HG02588 (cell line): Measurements from ENCODE around the gene AP3M1.
A peak's percentile ranks its signal among the peaks of the same experiment; 100 is the strongest.

Source experiments
- ATAC-seq: cut with Tn5 transposase; IDR thresholded peaks from one replicate; pipeline ENCODE4 v1.9.1; 2021; ENCODE audit warnings: mild to moderate bottlenecking, moderate library complexity; ENCODE audit not compliant: unreplicated experiment

AP3M1 gene

GRCh38 chr10:74120911-74121310, 29.7 kb downstream of the AP3M1 start:
- ATAC-seq, result no peak

- ATAC-seq, result no peak
Observed at GRCh38 chr10:74118804-74119203, 31.8 kb downstream of the AP3M1 start.

GRCh38 chr10:74117738-74118137, 32.9 kb downstream of the AP3M1 start:
- no peak for ATAC-seq

DNA sequence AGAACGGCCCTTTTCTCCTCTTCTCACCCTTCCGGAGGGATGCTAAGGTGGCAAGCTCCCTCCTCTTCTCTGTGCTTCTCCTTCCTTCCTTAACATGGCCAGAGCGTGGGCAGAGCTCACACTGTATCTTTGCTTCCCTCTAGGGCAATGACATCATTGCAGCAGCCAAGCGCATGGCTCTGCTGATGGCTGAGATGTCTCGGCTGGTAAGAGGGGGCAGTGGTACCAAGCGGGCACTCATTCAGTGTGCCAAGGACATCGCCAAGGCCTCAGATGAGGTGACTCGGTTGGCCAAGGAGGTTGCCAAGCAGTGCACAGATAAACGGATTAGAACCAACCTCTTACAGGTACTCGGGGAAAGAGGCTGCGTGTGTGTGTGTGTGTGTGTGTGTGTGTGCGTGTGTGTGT, 36.6 kb downstream of the AP3M1 start:
- no peak for ATAC-seq

GRCh38 chr10:74113546-74113945, 37.1 kb downstream of the AP3M1 start:
- no peak for ATAC-seq

GRCh38 chr10:74111799-74112198, 38.8 kb downstream of the AP3M1 start:
- ATAC-seq, result no peak

GRCh38 chr10:74110120-74110519, 40.5 kb downstream of the AP3M1 start:
- no peak for ATAC-seq

- no peak for ATAC-seq
Observed at GRCh38 chr10:74109452-74109851, 41.2 kb downstream of the AP3M1 start.

GRCh38 chr10:74107391-74107790, 43.2 kb downstream of the AP3M1 start:
- no peak for ATAC-seq

DNA sequence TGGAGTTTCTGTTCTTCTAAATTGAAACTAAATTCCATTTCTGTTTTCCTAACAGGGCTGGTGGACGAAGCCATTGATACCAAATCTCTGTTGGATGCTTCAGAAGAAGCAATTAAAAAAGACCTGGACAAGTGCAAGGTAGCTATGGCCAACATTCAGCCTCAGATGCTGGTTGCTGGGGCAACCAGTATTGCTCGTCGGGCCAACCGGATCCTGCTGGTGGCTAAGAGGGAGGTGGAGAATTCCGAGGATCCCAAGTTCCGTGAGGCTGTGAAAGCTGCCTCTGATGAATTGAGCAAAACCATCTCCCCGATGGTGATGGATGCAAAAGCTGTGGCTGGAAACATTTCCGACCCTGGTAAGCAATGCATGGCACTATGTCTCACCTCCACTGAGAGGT, 45.6 kb downstream of the AP3M1 start:
- no peak for ATAC-seq

- ATAC-seq, result no peak
Observed at GRCh38 chr10:74104480-74104879, 46.1 kb downstream of the AP3M1 start.

DNA sequence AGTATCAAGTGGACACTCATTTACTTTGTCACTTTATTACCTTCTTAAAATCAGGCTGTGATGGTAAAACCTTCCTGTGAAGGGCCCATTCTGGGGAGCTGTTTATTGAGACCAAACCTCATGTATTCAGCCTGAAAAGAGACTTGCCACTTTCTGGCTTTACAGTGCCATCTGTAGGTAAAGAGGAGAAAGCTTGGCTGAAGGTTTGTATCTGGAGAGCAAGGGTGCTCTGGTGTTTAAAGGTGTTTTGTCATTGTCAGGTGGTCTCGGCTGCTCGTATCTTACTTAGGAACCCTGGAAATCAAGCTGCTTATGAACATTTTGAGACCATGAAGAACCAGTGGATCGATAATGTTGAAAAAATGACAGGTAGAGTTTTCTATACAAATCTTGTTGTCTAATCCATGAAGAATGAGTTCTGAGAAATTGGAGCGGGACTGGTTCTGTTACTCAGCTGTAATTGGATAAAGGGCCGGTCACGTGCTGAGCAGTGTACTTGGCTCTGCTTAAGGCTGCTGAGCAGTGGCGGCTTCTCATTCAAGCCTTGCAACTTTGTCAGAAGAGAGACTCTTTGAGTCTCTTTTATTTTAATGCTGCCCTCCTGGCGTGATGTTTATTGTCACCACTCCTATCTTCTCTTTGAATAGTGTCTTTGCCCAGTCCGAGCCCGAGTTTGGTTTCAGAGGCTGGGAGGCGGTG, 46.9 kb downstream of the AP3M1 start:
- ATAC-seq, result no peak

- no peak for ATAC-seq
Observed at GRCh38 chr10:74099836-74100235, 50.8 kb downstream of the AP3M1 start.

- no peak for ATAC-seq
Observed at GRCh38 chr10:74099420-74099819, 51.2 kb downstream of the AP3M1 start.

DNA sequence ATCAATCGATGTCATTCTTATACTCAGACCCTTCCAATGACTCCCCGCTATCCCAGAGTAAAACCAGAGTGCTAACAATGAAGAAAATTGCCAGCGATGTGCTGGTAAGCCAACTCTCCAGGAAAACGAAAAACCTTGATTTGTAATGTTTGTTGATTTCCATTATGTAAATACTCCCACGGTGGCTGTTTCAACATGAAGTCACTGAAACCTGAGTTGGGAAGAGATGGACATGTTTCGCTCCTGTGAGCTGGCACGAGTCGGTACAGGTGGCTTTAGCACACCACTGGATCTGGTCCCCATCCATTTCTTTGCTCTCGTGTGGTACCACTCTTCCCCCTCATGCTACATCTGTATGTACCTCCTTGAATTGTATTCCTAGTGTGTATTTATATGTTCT, 52.9 kb downstream of the AP3M1 start:
- ATAC-seq, result no peak

GRCh38 chr10:74096777-74097176, 53.9 kb downstream of the AP3M1 start:
- ATAC-seq, result peak; percentile 82

- ATAC-seq, result no peak
Observed at GRCh38 chr10:74094231-74094630, 56.4 kb downstream of the AP3M1 start.

- ATAC-seq, result no peak
Observed at GRCh38 chr10:74093530-74094164, 57.0 kb downstream of the AP3M1 start.

GRCh38 chr10:74092372-74092771, 58.3 kb downstream of the AP3M1 start:
- ATAC-seq, result no peak

- ATAC-seq, result no peak
Observed at GRCh38 chr10:74088722-74089121, 61.9 kb downstream of the AP3M1 start.

- ATAC-seq, result no peak
Observed at GRCh38 chr10:74086317-74086716, 64.3 kb downstream of the AP3M1 start.

- ATAC-seq, result no peak
Observed at GRCh38 chr10:74084955-74085354, 65.7 kb downstream of the AP3M1 start.

DNA sequence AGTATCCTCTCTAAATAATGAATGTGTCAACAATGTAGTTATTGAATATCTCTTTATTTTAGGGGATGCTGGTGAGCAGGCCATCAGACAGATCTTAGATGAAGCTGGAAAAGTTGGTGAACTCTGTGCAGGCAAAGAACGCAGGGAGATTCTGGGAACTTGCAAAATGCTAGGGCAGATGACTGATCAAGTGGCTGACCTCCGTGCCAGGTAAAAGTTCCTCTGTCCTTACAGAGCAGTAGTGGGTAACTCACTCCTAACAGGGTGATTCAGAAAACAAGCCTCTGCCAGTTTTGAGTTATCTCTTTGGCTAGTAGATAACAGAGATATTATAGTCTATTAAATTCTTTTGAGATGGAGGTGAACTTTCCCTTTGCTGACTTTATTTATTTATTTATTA, 67.3 kb downstream of the AP3M1 start:
- no peak for ATAC-seq
